Psoas muscle (tissue), 8 donors: ENCODE measurements around the gene TXNDC15. TPM values are rescaled to one million over a fixed set of nuclear protein-coding genes. Genes with fewer than 3 reads are reported as not detected.
"Not testable (repeated sequence)": the region's sequence is repeated elsewhere in the genome, so short reads cannot be mapped to it uniquely, and the experiment has no call there.

ENCODE experiments used
- ATAC-seq, 4 donors: fragments of 200-7000 bp; cut with Tn5 transposase; one replicate each; pipeline ENCODE4 v1.9.1; 2020; ENCODE audit warnings: moderate library complexity in 3 of 4, mild to moderate bottlenecking in 2 of 4
- DNase-seq, 2 donors: peaks; one replicate each; pipeline ENCODE4 v3.0.0-alpha.2; 2020
- H3K27ac ChIP-seq: fragments of 200-600 bp; one replicate; pipeline ENCODE4 v1.8.0; 2022
- H3K27me3 ChIP-seq, 3 donors: fragments of 200-600 bp in 1 of 3; one replicate each; pipeline versions ENCODE4 v1.6.1 to v1.8.0; 2013 to 2022; ENCODE audit warnings: low read length in 2 of 3, mild to moderate bottlenecking in 2 of 3, moderate library complexity in 1 of 3; ENCODE audit not compliant: insufficient read depth in 3 of 3
- H3K36me3 ChIP-seq, 2 donors: fragments of 200-600 bp in 1 of 2; one replicate each; pipeline versions ENCODE4 v1.6.1 to v1.8.0; 2013 to 2022; ENCODE audit warnings: low read depth in 1 of 2, mild to moderate bottlenecking in 1 of 2, moderate library complexity in 1 of 2; ENCODE audit not compliant: insufficient read depth in 1 of 2
- H3K4me1 ChIP-seq: fragments of 200-600 bp; one replicate; pipeline ENCODE4 v1.8.0; 2022
- H3K4me3 ChIP-seq: fragments of 200-600 bp; one replicate; pipeline ENCODE4 v1.8.0; 2022; ENCODE audit warnings: mild to moderate bottlenecking
- H3K9me3 ChIP-seq: fragments of 200-600 bp; one replicate; pipeline ENCODE4 v1.8.0; 2022
- WGBS, 3 donors: extraction: QIAGEN DNeasy Blood & Tissue Kit; methylation state at CpG; one replicate each; pipeline versions ENCODE4 v1.1.6 to v1.1.7; 2013; 5-methylcytosine and 5-hydroxymethylcytosine counted together
- intact Hi-C, 2 donors: fragments of 100-400 bp; cut with DNase I; formaldehyde crosslinking; loops; one replicate each; pipeline versions ENCODE4 v1.11.0 to v1.14.2; 2022
- polyA plus RNA-seq, 3 donors: library from polyadenylated mRNA; stranded (reverse); fragments of 200-250 nt; gene quantifications; one replicate each; pipeline ENCODE4 v1.2.3, GENCODE V29; 2013
- total RNA-seq, 4 donors: library from RNA; stranded (reverse); fragmentation: NEBNext Ultra II Directional in 2 of 4; extraction: Animal tissue kit (Norgen Biotek cat#: 25700) in 2 of 4; gene quantifications; one replicate each; pipeline versions ENCODE4 v1.2.1 to v1.2.4, GENCODE V29; 2021 to 2023
- TF ChIP-seq, protein P1 (sequence below): fragments of 200-600 bp; IDR thresholded peaks from one replicate; pipeline ENCODE4 v1.8.0; 2022; ENCODE audit warnings: antibody characterized with exemption
- donor health status: healthy with polysubstance abuse.
- donor health status: DM: no; HTN: no; CAD: no; lungs with moderate emphysema.
- donor health status: Bipolar disorder and iron deficiency.
- donor health status: healthy.
- donor health status: DM: yes; HTN: yes; CAD: no.
- donor health status: DM: no; HTN: no; CAD: no.
- donor health status: DM: no; HTN: no; CAD: no.
- donor health status: DM: yes; HTN: yes; CAD: no.

TXNDC15 gene
- total and polyA plus RNA-seq, 7 donors, result 21.1 to 34.0 (median 28.6) TPM

DNA sequence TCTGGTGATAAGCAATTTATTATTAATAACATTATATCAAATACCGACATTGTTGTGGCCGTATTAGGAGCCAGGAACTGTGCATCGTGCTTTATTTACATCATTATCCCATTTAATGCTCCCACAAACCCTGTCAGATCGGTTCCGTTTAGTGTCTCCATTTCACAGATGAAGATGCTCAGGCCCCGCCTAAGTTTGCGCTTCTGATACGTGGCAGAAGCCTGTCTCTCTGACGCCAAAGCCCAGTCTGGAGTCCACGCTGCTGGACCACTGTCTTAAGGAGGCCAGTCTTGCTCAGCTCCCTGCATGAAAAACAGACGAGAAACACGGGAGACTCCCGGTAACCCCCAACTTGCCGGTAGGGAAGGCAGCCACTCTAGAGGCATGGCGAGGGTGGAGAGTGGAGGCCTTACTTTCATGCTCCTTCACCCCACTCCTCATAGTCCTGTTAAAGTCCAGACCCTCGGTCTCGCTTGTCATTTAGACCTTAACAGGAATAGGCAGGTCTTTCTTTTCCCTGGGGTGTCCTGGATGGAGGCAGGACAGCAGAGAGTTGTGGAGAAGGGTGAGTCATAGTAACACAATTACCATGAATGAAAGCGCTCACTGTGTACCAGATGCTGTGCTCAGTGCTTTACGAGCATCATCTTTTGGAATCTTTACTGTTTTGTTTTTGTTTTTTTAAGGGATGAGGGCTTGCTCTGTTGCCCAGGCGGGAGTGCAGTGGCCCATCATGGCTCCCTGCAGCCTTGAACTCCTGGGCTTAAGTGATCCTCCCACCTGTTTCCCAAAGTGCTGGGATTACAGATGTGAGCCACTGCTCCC lies 872 bp downstream of the TXNDC15 start:
- peak; percentile 68 to 74 for DNase-seq
- TF ChIP-seq, protein P1, sequence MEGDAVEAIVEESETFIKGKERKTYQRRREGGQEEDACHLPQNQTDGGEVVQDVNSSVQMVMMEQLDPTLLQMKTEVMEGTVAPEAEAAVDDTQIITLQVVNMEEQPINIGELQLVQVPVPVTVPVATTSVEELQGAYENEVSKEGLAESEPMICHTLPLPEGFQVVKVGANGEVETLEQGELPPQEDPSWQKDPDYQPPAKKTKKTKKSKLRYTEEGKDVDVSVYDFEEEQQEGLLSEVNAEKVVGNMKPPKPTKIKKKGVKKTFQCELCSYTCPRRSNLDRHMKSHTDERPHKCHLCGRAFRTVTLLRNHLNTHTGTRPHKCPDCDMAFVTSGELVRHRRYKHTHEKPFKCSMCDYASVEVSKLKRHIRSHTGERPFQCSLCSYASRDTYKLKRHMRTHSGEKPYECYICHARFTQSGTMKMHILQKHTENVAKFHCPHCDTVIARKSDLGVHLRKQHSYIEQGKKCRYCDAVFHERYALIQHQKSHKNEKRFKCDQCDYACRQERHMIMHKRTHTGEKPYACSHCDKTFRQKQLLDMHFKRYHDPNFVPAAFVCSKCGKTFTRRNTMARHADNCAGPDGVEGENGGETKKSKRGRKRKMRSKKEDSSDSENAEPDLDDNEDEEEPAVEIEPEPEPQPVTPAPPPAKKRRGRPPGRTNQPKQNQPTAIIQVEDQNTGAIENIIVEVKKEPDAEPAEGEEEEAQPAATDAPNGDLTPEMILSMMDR, result no peak
- Histone ChIP-seq H3K27me3 (no peaks in the 10 kb centered on the region), H3K9me3 (no peaks in the 10 kb centered on the region), H3K36me3 (peaks cover 0 to 14% of the 10 kb centered on the region in 2 donors), H3K4me1 (peaks cover 9% of the 10 kb centered on the region), H3K27ac (peak overlapping the region; percentile 97), H3K4me3 (peak overlapping the region; percentile 93)
- peak; percentile 69 to 80 (median 76) for ATAC-seq
- 5 to 10% (median 5%) methylated on average over 20 of the region's 20 CpGs for WGBS, 3 donors
- intact Hi-C loops, result no loop called here

DNA sequence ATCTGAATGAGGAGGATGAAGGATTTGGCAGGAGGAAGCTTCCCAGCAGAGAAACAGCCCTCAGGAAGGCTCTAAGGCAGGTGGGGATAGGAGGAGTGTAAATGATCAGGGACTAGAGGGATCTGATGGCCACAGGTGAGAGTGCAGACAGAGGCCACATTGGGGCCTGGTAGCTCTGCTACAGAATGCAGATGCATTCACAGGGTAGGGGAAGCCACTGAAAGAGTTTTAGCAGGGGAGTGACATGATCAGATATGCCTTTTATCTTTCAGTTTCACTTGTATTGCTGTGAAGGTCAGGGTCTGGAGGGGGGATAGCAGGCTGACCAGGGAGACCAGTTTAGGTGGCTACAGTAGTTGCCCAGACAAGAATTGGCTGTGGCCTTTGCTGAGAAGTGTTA lies 3.0 kb downstream of the TXNDC15 start:
- ATAC-seq (no peak), DNase-seq (no peak)
- peaks cover 9% of the 10 kb centered on the region for H3K4me1 ChIP-seq
- H3K27me3 ChIP-seq, result no peaks in the 10 kb centered on the region
- TF ChIP-seq, protein P1, result no peak
- no peak overlapping the region for H3K4me3 ChIP-seq
- intact Hi-C loops, result loop anchor here in 1 of 2 donors (2.0 kb wide), 1 partner anchor 26 kb away; no protein-coding TSS in a partner anchor
- H3K27ac ChIP-seq, result no peak overlapping the region
- no peaks in the 10 kb centered on the region for H3K9me3 ChIP-seq
- H3K36me3 ChIP-seq, result peaks cover 0 to 14% of the 10 kb centered on the region in 2 donors

DNA sequence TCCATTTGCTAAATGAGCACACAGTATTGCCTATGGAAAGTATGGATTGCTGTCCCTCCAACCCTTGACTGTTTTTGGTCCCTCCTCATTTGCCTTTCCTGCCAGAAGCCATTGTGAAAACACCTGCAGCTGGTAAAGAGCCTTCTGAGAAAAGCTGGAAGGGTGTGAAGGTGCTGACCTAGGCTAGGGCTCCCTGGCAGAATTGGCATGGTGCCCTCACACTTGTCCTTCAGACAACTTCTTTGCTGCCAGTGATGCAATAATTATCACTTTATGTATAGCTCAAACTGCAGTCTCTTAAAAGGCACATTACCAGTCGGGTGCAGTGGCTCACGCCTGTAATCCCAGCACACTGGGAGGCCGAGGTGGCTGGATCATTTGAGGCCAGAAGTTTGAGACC lies 4.2 kb downstream of the TXNDC15 start:
- Histone ChIP-seq H3K9me3 (no peaks in the 10 kb centered on the region), H3K4me3 (no peak overlapping the region), H3K27me3 (no peaks in the 10 kb centered on the region), H3K36me3 (peaks cover 0 to 14% of the 10 kb centered on the region in 2 donors), H3K4me1 (peaks cover 9% of the 10 kb centered on the region), H3K27ac (no peak overlapping the region)
- ATAC-seq (no peak), DNase-seq (no peak)
- WGBS, 3 donors, result 53 to 75% (median 72%) methylated on average over 3 of the region's 3 CpGs
- TF ChIP-seq, protein P1, result no peak
- intact Hi-C loops, result no loop called here

DNA sequence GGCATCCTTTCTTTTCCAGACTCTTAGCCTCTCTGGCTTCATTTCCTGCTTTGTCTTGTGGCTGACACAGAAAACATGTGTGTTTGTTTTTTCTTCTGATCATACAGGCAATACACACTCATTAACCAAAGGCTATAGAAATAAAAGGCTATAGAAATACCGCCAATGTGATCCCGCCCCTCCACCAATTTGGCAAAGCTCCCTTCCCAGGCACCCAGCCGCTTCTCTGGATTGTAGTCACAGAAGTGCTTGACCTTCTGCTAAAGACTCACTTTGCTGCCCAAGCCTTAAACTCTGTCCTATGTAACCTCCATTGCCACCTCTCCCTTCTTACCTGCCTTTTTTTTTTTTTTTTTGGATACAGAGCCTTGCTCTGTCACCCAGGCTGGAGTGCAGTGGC lies 5.3 kb downstream of the TXNDC15 start:
- WGBS, 3 donors, result 84 to 87% (median 86%) methylated on average over 3 of the region's 3 CpGs
- TF ChIP-seq, protein P1, result no peak
- DNase-seq (no peak), ATAC-seq (no peak)
- Histone ChIP-seq H3K36me3 (peaks cover 0 to 14% of the 10 kb centered on the region in 2 donors), H3K27me3 (no peaks in the 10 kb centered on the region), H3K9me3 (no peaks in the 10 kb centered on the region), H3K4me3 (no peak overlapping the region), H3K27ac (no peak overlapping the region), H3K4me1 (peaks cover 6% of the 10 kb centered on the region)
- intact Hi-C loops, result no loop called here

DNA sequence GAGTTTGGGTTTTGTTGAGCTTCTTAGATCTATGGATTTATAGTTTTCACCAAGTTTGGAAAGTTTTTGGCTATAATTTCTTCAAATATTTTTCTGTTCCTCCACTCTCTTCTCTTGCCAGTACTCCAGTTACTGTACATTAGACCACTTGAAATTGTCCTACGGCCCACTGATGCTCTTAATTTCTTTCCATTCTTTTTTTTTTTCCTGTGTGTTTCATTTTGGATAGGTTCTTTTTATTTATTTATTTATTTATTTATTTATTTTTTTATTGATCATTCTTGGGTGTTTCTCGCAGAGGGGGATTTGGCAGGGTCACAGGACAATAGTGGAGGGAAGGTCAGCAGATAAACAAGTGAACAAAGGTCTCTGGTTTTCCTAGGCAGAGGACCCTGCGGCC lies 6.8 kb downstream of the TXNDC15 start:
- H3K27ac ChIP-seq, H3K4me1 ChIP-seq, ATAC-seq, H3K9me3 ChIP-seq, DNase-seq, H3K27me3 ChIP-seq, H3K4me3 ChIP-seq, intact Hi-C loops: not testable (repeated sequence)
- H3K36me3 ChIP-seq, result peaks cover 0 to 14% of the 10 kb centered on the region in 2 donors
- 87 to 93% (median 93%) methylated on average over 1 to 2 of the region's 3 CpGs for WGBS, 3 donors

DNA sequence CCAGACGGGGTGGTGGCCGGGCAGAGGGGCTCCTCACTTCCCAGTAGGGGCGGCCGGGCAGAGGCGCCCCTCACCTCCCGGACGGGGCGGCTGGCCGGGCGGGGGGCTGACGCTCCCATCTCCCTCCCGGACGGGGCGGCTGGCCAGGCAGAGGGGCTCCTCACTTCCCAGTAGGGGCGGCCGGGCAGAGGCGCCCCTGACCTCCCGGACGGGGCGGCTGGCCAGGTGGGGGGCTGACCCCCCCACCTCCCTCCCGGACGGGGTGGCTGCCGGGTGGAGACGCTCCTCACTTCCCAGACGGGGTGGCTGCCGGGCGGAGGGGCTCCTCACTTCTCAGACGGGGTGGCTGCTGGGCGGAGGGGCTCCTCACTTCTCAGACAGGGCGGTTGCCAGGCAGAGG lies 7.5 kb downstream of the TXNDC15 start:
- H3K27ac ChIP-seq, H3K4me1 ChIP-seq, H3K4me3 ChIP-seq, H3K9me3 ChIP-seq, intact Hi-C loops, H3K27me3 ChIP-seq, DNase-seq, ATAC-seq: not testable (repeated sequence)
- WGBS, 3 donors, result 93 to 100% (median 97%) methylated on average over 4 to 25 of the region's 30 CpGs
- H3K36me3 ChIP-seq, result peaks cover 0 to 10% of the 10 kb centered on the region in 2 donors
